Fibroblast of mammary gland (primary cell): Measurements from ENCODE around the gene CEP112.

Experiments
- DNase-seq: peaks from one replicate; pipeline ENCODE4 v3.0.0-alpha.2; 2010; ENCODE audit warnings: low read depth
- H3K4me3 ChIP-seq: 2 replicates; pipeline ENCODE4 v1.5.1; 2011; ENCODE audit warnings: low read depth, mild to moderate bottlenecking, low read length, moderate library complexity; ENCODE audit not compliant: control insufficient read depth
- TF ChIP-seq, protein P1 (sequence below): conservative IDR thresholded peaks from 2 replicates; pipeline ENCODE4 v1.5.1; 2011; ENCODE audit warnings: low read depth, low read length, inconsistent platforms; ENCODE audit not compliant: control insufficient read depth, insufficient read depth

Gene CEP112

GRCh38 chr17:65629234-65629690 is 562.7 kb downstream of the CEP112 start:
- DNase-seq: no peak
- no peak overlapping the region for H3K4me3 ChIP-seq
- TF ChIP-seq, protein P1, sequence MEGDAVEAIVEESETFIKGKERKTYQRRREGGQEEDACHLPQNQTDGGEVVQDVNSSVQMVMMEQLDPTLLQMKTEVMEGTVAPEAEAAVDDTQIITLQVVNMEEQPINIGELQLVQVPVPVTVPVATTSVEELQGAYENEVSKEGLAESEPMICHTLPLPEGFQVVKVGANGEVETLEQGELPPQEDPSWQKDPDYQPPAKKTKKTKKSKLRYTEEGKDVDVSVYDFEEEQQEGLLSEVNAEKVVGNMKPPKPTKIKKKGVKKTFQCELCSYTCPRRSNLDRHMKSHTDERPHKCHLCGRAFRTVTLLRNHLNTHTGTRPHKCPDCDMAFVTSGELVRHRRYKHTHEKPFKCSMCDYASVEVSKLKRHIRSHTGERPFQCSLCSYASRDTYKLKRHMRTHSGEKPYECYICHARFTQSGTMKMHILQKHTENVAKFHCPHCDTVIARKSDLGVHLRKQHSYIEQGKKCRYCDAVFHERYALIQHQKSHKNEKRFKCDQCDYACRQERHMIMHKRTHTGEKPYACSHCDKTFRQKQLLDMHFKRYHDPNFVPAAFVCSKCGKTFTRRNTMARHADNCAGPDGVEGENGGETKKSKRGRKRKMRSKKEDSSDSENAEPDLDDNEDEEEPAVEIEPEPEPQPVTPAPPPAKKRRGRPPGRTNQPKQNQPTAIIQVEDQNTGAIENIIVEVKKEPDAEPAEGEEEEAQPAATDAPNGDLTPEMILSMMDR: no peak

DNA sequence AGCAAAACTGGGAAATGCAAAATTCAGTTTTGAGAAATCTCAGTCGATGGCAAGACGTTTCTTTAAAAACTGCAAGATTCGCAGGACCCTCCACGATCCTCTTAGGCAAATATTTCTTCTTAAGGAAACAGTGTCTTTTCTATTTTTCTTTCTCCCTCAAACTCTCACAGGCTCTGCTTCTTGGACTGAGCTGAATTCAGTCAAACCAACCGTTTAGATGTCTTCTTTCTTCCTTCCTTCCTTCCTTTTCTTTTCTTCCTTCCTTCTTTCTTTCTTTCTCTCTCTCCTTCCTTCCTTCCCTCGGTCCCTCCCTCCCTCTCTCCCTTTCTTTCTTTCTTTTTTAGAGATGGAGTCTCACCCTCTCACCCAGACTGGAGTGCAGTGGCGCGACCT is 563.3 kb downstream of the CEP112 start:
- no peak overlapping the region for H3K4me3 ChIP-seq
- TF ChIP-seq, protein P1: no peak
- DNase-seq: no peak

DNA sequence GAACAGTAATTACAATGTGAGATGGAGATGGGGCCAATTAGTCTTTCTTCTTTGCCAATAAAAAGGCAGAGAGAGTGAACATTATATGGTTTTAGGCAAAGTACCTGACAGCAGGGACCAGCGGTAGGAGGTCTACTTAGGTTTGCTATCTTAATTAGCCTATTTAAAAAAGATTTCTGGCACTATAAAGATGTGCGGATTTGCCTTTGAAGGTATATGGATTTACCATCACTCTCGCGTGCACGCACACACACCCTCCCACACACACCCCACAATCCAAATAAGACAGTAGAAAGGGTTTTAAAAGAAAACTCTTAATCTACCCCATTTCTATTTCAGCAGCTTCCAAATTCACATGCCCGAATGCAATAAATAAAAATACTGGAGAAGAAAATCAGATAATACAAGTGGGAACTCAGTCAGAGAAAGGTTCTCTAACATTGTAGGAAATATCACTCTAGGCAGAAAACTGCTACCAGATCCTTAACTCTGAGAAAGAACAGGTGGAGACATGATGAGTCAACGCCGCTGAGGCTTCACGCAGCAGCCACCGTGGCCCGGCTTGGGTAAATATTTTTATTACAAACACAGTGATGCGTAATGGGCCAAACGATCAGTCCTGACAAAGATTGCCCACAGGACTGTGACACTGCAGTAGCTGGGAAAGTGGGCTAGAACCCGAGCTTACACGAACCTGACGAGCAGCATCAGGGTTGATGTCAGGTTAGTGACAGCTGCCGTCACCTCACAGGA is 563.9 kb downstream of the CEP112 start:
- TF ChIP-seq, protein P1: no peak
- DNase-seq: peak; percentile 46
- no peak overlapping the region for H3K4me3 ChIP-seq

- TF ChIP-seq, protein P1: no peak
- H3K4me3 ChIP-seq: no peak overlapping the region
- DNase-seq: no peak
Observed at GRCh38 chr17:65627108-65627507, 564.8 kb downstream of the CEP112 start.

DNA sequence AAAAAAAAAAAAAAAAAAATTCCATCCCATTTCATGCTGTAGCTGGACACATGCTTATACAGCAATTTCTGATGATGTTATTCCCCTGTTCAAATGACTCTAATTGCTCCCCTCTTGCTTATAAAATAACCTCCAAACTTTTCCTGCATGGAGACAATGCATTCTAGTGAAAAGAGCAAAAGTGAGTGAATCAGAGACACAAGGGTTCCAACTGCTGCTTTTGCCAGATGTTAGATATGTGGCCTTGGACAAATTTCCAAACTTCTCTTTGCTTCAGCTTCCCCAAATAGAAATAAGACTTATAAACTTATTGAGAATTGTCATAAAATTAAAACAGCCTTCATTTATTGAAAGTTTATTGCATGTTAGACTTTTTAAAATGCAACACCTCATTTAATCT is 565.5 kb downstream of the CEP112 start:
- no peak overlapping the region for H3K4me3 ChIP-seq

DNA sequence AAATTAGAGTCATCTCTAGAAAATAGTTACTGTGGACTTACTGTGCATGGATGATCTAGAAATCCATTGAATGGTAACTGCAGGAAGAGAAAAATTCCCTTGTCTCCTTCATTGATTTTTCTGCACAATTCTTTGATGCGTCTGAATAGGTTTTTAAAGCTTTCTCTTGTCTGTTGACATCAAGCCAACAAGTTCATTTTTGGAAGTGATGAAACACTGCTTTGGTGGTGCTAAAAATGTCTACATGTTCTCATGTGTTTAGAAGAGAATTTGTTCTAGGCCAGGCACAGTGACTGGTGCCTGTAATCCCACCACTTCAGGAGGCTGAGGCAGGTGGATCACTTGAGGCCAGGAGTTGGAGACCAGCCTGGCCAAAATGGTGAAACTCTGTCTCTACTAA is 573.4 kb downstream of the CEP112 start:
- H3K4me3 ChIP-seq: no peak overlapping the region
- TF ChIP-seq, protein P1: no peak
- DNase-seq: no peak

More for the DNA sequence above, 565.5 kb downstream of the CEP112 start:
- TF ChIP-seq, protein P1: no peak
- DNase-seq: no peak

DNA sequence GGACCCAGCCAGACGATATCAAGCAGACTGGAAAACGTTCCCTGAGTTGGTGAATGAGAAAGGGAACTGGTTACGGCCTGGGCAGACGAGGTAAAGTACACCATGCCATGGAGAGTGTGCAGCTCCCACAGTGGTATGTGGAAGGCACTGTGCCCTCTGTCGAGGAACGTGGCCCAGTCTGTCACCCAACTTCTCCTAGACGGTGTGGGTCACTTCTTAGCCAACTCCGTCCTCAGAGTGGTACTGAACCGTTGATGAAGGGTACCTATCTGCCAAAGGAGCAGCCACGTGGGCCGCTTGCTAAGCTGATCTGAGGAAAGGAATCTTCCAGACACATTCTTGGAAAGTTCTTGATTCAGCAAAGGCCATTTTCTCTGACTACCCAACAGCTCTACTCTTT is 574.4 kb downstream of the CEP112 start:
- TF ChIP-seq, protein P1: no peak
- DNase-seq: no peak
- no peak overlapping the region for H3K4me3 ChIP-seq
